ENCODE data around the gene CCDC85C.

Gene CCDC85C

GRCh38 chr14:99570544-99571302 lies 33.3 kb downstream of the CCDC85C start:
- no peak for FAIRE-seq

- no peak for FAIRE-seq
Observed at GRCh38 chr14:99569725-99570543, 34.1 kb downstream of the CCDC85C start.

GRCh38 chr14:99568567-99569560 lies 35.1 kb downstream of the CCDC85C start:
- no peak for FAIRE-seq

- FAIRE-seq, result no peak
Observed at GRCh38 chr14:99566390-99567354, 37.3 kb downstream of the CCDC85C start.

DNA sequence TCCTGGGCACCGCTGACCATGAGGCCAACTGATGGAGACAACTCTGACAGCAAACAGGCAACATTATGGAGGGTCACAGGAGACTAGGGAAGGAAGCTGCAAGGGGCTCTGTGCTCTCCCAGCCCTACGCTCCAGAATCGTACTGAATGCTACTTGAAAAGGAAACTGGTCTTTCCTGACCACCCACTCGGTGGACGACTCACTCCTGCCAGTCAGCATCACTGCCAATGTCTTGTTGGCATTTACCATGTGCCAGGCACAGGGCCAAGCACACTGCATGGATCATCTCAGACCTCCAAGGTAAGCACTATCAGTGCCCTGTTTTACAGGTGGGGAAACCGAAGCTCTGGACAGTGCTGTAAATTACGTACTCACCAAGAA lies 38.0 kb downstream of the CCDC85C start:
- no peak for FAIRE-seq

GRCh38 chr14:99565383-99565782 lies 38.6 kb downstream of the CCDC85C start:
- FAIRE-seq, result no peak

DNA sequence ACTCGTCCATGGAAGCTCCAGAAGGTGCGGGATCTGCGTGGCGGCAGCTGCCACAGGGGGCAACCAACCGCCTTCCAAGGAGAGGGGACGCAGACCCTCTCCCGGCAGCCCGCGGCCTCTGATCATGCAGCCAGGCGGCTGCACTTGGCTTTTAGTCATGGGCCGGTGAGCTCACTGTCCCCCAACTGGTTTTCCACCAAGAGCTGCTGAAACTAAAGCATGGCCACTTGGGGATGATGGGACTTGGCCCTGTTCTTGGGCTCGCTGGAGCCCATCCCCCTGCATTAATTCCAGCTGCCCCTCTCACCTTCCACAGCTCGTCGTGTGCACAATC lies 39.1 kb downstream of the CCDC85C start:
- no peak for FAIRE-seq

DNA sequence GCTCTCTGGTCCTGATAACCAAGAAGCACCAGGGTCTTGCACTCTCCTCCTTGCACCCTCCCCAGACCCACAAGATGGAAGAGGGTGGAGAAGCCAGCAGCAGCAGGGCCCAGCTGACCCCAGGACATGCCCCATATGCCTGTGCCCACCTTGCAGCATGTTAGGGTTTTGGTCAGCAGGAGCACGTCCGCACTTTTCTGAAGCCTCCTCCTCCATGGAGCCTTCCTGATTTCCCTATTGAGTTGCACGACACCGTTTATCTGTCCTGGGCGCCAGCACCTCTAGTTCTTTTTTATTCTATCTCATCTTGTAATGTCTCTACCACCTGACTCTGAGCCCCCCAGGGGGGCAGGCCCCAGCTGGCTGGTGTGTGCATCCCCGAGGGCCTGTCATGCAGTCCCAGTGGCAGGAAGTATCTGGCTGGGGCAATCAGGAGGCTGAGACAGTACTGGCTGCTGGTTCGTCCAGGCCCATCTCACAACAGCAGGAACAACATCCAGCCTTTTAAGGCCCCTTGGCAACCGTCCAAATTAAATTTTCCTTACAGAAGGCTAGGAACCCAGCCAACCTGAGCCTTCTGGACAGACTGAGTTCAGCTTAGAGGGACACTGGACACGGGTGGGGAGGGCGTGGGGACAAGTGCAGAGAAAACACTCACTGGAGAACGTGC lies 39.6 kb downstream of the CCDC85C start:
- FAIRE-seq, result no peak

DNA sequence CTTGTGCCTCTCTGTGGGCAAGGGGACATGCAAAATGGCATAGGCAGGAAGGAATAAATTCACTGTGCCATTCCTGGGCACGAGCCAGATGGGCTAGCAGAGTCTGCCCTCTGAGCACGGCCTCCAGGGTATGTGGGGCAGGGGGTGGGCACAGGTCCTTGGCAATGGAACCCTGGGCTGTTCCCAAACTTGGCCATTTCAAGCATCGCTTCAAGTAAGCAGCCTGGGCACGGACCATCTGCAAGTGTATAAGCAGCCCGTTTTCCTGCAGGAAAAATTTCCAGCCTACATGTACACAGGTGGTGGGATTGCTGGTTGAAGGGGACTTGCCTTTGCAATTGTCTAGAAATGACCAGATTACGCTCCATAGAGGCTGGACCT lies 40.3 kb downstream of the CCDC85C start:
- no peak for FAIRE-seq

DNA sequence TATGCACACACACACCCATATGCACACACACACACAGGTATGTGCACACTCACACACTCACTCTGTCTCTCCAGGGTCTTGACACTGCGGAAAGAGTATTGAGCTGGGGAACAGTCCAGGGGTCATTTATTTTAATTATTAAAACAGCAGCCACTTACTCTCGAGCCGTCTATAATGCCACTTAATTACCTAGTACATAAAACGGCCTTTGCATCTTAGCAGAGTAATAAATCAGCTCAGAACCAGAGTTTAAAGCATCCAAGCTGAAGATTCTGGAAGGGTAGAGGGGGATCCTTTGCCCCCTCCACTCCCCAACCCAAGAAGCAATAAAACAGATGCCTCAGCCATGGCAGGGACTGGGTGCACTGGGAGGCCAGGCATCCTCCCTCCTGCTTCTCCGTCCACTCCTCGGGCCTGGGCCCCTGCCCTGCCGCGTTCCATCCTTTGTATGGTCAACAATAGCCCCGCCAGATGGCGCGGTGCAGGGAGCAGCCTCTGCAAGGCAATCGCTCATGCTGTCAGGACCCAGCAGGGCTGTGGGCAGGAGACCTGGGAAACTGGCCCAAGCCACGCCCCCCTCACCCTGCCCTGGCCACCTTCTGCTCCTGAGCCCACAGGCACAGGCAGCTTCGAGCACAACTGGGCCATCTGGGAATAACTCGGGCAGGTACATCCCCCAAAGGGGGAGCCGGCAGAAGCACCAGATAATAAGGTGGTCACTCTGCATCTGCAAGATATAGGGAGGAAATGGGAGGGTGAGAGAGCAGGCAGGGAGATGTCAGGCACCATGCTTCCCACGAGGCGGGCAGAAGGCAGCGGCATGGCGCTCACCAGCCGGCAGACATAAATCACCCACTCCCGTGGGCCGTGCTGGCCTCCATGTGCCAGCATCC lies 40.9 kb downstream of the CCDC85C start:
- FAIRE-seq, result no peak

GRCh38 chr14:99561864-99562263 lies 42.1 kb downstream of the CCDC85C start:
- no peak for FAIRE-seq

GRCh38 chr14:99560922-99561683 lies 42.9 kb downstream of the CCDC85C start:
- FAIRE-seq, result no peak

- no peak for FAIRE-seq
Observed at GRCh38 chr14:99560403-99560802, 43.6 kb downstream of the CCDC85C start.

DNA sequence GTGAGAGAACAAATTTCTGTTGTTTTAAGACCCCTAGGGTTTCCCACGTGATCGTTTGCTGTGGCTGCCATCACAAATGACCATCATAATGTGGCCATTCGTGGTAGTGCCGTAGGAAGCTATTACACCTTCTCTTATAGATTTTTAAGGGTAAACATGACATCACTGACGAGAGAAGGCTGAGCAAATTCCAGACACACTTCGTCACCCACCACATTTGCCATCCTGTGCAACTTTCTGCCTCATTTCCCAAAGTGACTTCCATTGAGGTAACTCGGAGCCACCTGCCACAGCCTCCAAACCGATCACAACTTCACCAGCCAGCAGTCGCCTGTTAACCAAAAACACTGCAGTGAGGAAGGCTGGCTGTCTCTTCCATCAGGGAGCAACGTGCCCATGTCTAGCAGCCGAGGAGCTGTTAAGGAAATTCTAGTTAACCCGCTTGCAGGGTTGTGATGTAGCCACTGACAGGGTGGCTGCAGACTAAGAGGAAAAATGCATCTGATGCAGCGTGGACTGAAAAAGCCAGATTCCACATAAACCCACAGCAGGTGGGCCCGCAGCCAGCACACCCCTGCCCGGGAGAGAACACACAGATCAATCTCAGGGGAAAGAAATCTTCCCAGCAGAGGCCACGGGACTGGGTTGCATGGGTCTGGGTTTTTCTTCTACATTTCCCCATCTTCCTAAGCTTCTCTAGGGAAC lies 44.6 kb downstream of the CCDC85C start:
- no peak for FAIRE-seq

- FAIRE-seq, result no peak
Observed at GRCh38 chr14:99556134-99556791, 47.7 kb downstream of the CCDC85C start.

DNA sequence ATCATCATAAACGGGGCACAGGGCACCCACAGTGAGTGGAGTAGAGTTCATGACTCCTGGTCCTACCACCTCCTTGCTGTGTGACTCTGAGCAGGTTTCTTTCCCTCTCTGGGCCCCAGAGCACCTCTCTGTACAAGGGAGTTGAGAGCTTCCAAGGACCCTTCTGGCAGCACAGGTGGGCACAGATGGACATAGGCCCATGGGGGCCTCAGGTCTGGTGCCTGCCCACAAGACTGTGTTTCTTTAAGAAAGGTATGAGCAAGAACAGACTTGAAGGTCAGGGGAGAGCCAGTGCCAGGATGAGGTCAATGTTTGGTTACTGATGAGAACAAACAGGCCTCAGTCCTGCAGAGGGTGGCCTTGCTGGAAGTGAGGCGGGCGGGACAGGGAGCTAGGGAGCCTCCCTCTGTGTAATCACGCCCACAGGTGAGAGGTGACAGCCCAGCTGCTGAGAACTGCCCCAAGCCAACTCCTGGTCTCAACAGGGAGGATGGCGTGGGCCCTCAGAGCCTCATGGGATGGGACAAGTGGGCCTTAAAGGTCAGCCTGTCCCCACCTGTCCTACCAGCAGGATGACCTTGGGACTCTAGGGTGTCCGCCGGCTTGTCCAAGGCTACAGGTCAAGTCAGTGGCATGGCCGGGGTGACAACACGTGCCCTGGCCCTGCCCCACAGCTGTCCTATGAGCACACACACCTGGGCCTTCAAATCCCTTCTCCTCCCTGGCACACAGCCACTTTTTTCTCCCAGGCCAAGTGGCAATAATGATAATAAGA lies 49.1 kb downstream of the CCDC85C start:
- FAIRE-seq, result no peak

- no peak for FAIRE-seq
Observed at GRCh38 chr14:99554184-99554583, 49.8 kb downstream of the CCDC85C start.
